WTC11 (cell line): ENCODE results near the gene ATP2A1. TPM values are rescaled to one million over a fixed set of nuclear protein-coding genes. Genes with fewer than 3 reads are reported as not detected.

Experiments used
- ATAC-seq: fragments of 200-7000 bp; cut with Tn5 transposase; 2 replicates; pipeline ENCODE4 v1.10.0; 2021; ENCODE audit warnings: mild to moderate bottlenecking, moderate library complexity
- CTCF ChIA-PET: fragments of 300-600 bp; sonication (Branson Sonifier 250); formaldehyde crosslinking; loops from one replicate; lab custom pipeline; 2021; ENCODE audit warnings: antibody characterized with exemption; lab: Charles Lee
- POLR2A ChIA-PET: fragments of 350-600 bp; sonication (Branson Sonifier 250); formaldehyde crosslinking; loops from one replicate; lab custom pipeline; 2021; ENCODE audit warnings: antibody characterized with exemption; lab: Charles Lee
- DNase-seq: peaks from one replicate; pipeline ENCODE4 v3.0.0; 2021; ENCODE audit warnings: low spot score
- H3K27ac Mint-ChIP-seq: 2 replicates; pipeline ENCODE4 v1.8.0; 2021; ENCODE audit warnings: mixed read lengths
- H3K27me3 Mint-ChIP-seq: 2 replicates; pipeline ENCODE4 v1.8.0; 2021; ENCODE audit warnings: low read depth, mild to moderate bottlenecking, moderate library complexity, mixed read lengths
- H3K36me3 Mint-ChIP-seq: 2 replicates; pipeline ENCODE4 v1.8.0; 2021; ENCODE audit warnings: mixed read lengths
- H3K4me1 Mint-ChIP-seq: 2 replicates; pipeline ENCODE4 v1.8.0; 2022; ENCODE audit warnings: mixed read lengths
- H3K4me3 Mint-ChIP-seq: 2 replicates; pipeline ENCODE4 v1.8.0; 2021; ENCODE audit warnings: mild to moderate bottlenecking, moderate library complexity, mixed read lengths
- H3K9me3 Mint-ChIP-seq: 2 replicates; pipeline ENCODE4 v1.8.0; 2021; ENCODE audit warnings: mixed read lengths
- ATF1 ChIP-seq: sonication (generic); formaldehyde crosslinking; IDR thresholded peaks from 2 replicates; pipeline ENCODE4 v1.8.1; 2023; ENCODE audit warnings: mild to moderate bottlenecking, moderate library complexity, missing genetic modification reagents
- ATF3 ChIP-seq: sonication (generic); formaldehyde crosslinking; conservative IDR thresholded peaks from 2 replicates; pipeline ENCODE4 v1.8.1; 2022; ENCODE audit warnings: mild to moderate bottlenecking, missing genetic modification reagents
- CBFB ChIP-seq: sonication (generic); formaldehyde crosslinking; IDR thresholded peaks from 2 replicates; pipeline ENCODE4 v1.8.1; 2022; ENCODE audit warnings: mild to moderate bottlenecking, low read depth, missing genetic modification reagents
- CREB1 ChIP-seq: sonication (generic); formaldehyde crosslinking; IDR thresholded peaks from 2 replicates; pipeline ENCODE4 v1.8.0; 2023; ENCODE audit warnings: mild to moderate bottlenecking, missing genetic modification reagents
- ELF4 ChIP-seq: sonication (generic); formaldehyde crosslinking; IDR thresholded peaks from 2 replicates; pipeline ENCODE4 v1.8.1; 2022; ENCODE audit warnings: low read depth, mild to moderate bottlenecking, moderate library complexity, missing genetic modification reagents
- ESRRA ChIP-seq: sonication (generic); formaldehyde crosslinking; IDR thresholded peaks from 2 replicates; pipeline ENCODE4 v1.8.1; 2022; ENCODE audit warnings: mild to moderate bottlenecking, missing genetic modification reagents, borderline replicate concordance
- HMGA2 ChIP-seq: fragments of 250-450 bp; sonication (Bioruptor Pico); IDR thresholded peaks from 2 replicates; pipeline ENCODE4 v1.4.0; 2021; ENCODE audit warnings: mild to moderate bottlenecking, moderate library complexity
- IRF2 ChIP-seq: sonication (generic); formaldehyde crosslinking; IDR thresholded peaks from 2 replicates; pipeline ENCODE4 v1.8.0; 2022; ENCODE audit warnings: low read depth, missing genetic modification reagents, borderline replicate concordance
- MLX ChIP-seq: sonication (generic); formaldehyde crosslinking; IDR thresholded peaks from 2 replicates; pipeline ENCODE4 v1.8.1; 2023; ENCODE audit warnings: mild to moderate bottlenecking, missing genetic modification reagents, moderate library complexity
- PRRX2 ChIP-seq: fragments of 250-450 bp; sonication (Bioruptor Pico); IDR thresholded peaks from 2 replicates; pipeline ENCODE4 v1.8.0; 2021; ENCODE audit warnings: mild to moderate bottlenecking
- SMAD3 ChIP-seq: sonication (generic); formaldehyde crosslinking; IDR thresholded peaks from 2 replicates; pipeline ENCODE4 v1.8.0; 2022; ENCODE audit warnings: missing genetic modification reagents, mild to moderate bottlenecking, borderline replicate concordance
- SMAD4 ChIP-seq: sonication (generic); formaldehyde crosslinking; IDR thresholded peaks from 2 replicates; pipeline ENCODE4 v1.8.0; 2022; ENCODE audit warnings: mild to moderate bottlenecking, missing genetic modification reagents
- SP1 ChIP-seq: sonication (generic); formaldehyde crosslinking; conservative IDR thresholded peaks from 2 replicates; pipeline ENCODE4 v1.8.1; 2022; ENCODE audit warnings: missing genetic modification reagents
- TEAD4 ChIP-seq: sonication (generic); formaldehyde crosslinking; IDR thresholded peaks from 2 replicates; pipeline ENCODE4 v1.8.0; 2022; ENCODE audit warnings: mild to moderate bottlenecking, missing genetic modification reagents
- ZBTB21 ChIP-seq: sonication (generic); formaldehyde crosslinking; IDR thresholded peaks from 2 replicates; pipeline ENCODE4 v1.8.1; 2023; ENCODE audit warnings: mild to moderate bottlenecking, missing genetic modification reagents, borderline replicate concordance
- ZNF138 ChIP-seq: sonication (generic); formaldehyde crosslinking; conservative IDR thresholded peaks from 2 replicates; pipeline ENCODE4 v1.8.1; 2022; ENCODE audit warnings: mild to moderate bottlenecking, moderate library complexity, missing genetic modification reagents
- ZNF281 ChIP-seq: sonication (generic); formaldehyde crosslinking; IDR thresholded peaks from 2 replicates; pipeline ENCODE4 v1.8.0; 2023; ENCODE audit warnings: mild to moderate bottlenecking, missing genetic modification reagents
- total RNA-seq: library from RNA; stranded (reverse); gene quantifications from 3 replicates; pipeline ENCODE4 v1.2.3, GENCODE V29; 2021
- TF ChIP-seq, protein P1 (sequence below): sonication (generic); formaldehyde crosslinking; IDR thresholded peaks from 2 replicates; pipeline ENCODE4 v1.8.0; 2023; ENCODE audit warnings: missing genetic modification reagents
- TF ChIP-seq, protein P2 (sequence below): fragments of 250-450 bp; sonication (Bioruptor Pico); IDR thresholded peaks from 2 replicates; pipeline ENCODE4 v1.9.0; 2021; ENCODE audit warnings: moderate library complexity, mild to moderate bottlenecking, inconsistent platforms, borderline replicate concordance

The ATP2A1 gene
- total RNA-seq, 1 experiment from 2014 or later = 6.4 TPM

DNA sequence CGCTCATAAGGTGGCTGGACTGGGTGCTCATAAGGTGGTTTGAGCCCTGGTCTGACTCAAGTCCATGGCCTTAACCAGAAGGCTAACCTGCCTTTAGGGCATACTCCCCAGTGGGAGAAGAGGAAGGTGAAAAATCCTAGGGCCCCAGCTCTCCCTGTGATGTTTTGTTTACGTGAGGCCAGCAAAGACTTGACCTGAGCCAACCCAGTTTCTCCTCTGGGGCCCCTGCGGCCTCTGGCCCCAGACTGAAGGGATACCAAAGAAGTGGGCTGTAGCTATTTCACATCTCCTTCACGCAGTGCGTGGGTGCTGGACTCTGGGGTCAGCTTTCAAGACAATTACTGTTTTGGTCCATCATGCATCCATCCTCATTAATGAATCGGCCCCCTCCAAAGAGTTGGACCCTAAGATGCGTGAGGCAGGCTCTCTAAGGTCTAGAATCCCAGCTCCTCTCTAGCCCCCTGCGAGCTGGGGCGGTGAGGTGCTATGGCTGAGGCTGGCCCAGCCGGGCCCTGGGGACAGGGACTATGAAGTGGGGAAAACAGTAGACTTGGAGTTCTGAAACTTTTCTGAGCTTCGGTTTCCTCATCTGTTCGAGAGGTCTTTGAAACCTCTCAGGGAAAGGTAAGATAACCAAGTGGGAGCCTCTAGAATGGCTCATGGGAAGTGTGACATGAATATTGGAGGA lies 13.1 kb upstream of the ATP2A1 start:
- CTCF ChIA-PET = interaction anchor here (0.7 to 3.9 kb wide), 8 partner anchors 8 to 113 kb away, joined by 3 to 23 read pairs (median 7); partner anchors contain the start of gene TUFM
- no peaks in the 10 kb centered on the region for H3K9me3 Mint-ChIP-seq
- H3K27me3 Mint-ChIP-seq = no peaks in the 10 kb centered on the region
- POLR2A ChIA-PET = interaction anchor here (0.5 to 1.0 kb wide), 2 partner anchors 42 to 80 kb away, joined by 3 to 5 read pairs; partner anchors contain the start of gene ATXN2L
- DNase-seq (no peak), ATAC-seq (no peak)
- H3K27ac Mint-ChIP-seq = peak overlapping the region; percentile 68
- H3K36me3 Mint-ChIP-seq = peaks cover 24% of the 10 kb centered on the region
- H3K4me1 Mint-ChIP-seq = peaks cover 17% of the 10 kb centered on the region
- no peak for TF ChIP-seq ZNF281 (CRISPR knock-in tag)
- TF ChIP-seq ATF1 = no peak
- no peak for TF ChIP-seq SMAD3
- no peak for TF ChIP-seq ZNF138
- TF ChIP-seq ELF4 (CRISPR knock-in tag) = no peak
- TF ChIP-seq, protein P1, sequence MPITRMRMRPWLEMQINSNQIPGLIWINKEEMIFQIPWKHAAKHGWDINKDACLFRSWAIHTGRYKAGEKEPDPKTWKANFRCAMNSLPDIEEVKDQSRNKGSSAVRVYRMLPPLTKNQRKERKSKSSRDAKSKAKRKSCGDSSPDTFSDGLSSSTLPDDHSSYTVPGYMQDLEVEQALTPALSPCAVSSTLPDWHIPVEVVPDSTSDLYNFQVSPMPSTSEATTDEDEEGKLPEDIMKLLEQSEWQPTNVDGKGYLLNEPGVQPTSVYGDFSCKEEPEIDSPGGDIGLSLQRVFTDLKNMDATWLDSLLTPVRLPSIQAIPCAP (CRISPR knock-in tag) = no peak
- TF ChIP-seq ATF3 = no peak
- no peak for TF ChIP-seq SP1 (CRISPR knock-in tag)
- TF ChIP-seq CREB1 = no peak
- no peak for TF ChIP-seq SMAD4 (CRISPR knock-in tag)
- TF ChIP-seq HMGA2 (CRISPR knock-in tag) = no peak
- TF ChIP-seq, protein P2, sequence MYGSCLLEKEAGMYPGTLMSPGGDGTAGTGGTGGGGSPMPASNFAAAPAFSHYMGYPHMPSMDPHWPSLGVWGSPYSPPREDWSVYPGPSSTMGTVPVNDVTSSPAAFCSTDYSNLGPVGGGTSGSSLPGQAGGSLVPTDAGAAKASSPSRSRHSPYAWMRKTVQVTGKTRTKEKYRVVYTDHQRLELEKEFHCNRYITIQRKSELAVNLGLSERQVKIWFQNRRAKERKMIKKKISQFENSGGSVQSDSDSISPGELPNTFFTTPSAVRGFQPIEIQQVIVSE (CRISPR knock-in tag) = no peak
- TF ChIP-seq PRRX2 (CRISPR knock-in tag) = no peak
- TF ChIP-seq TEAD4 = no peak
- H3K4me3 Mint-ChIP-seq = peak overlapping the region; percentile 91

DNA sequence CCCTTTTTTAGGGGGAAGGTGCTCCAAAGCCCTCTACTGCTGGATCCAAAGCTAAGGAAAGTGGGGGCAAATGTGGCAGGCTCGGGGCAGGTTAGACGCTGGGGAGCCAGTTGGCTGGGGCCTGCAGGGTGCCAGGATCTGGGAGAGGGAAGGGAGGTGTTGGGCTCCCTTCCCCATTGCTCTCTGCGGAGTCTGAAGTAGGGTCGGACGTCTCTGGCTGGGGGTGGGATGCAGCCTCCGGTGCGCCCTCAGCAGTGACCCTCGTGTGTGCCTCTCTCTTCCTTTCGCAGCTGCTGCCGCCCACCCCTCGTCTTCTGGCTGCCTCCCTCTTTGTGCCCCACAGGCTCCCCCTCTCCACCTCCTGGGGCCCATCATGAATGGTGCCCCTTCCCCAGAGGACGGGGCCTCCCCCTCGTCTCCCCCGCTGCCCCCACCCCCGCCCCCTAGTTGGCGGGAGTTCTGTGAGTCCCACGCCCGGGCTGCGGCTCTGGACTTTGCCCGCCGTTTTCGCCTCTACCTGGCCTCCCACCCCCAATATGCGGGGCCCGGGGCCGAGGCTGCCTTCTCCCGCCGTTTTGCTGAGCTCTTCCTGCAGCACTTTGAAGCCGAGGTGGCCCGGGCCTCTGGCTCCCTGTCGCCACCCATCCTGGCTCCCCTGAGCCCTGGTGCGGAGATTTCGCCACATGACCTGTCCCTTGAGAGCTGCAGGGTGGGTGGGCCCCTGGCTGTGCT lies 12.4 kb upstream of the ATP2A1 start:
- TF ChIP-seq IRF2 (no peak), MLX (CRISPR knock-in tag) (no peak), ZBTB21 (CRISPR knock-in tag) (no peak), SP1 (CRISPR knock-in tag) (no peak), CBFB (CRISPR knock-in tag) (no peak), ESRRA (CRISPR knock-in tag) (no peak)
- no peak for ATAC-seq
- Mint-ChIP-seq H3K4me3 (no peak overlapping the region; the same call in 1 of the 2 replicates), H3K27ac (peak overlapping the region; percentile 68; the same call in 1 of the 2 replicates), H3K9me3 (no peaks in the 10 kb centered on the region), H3K36me3 (peaks cover 30% of the 10 kb centered on the region), H3K4me1 (peaks cover 17% of the 10 kb centered on the region), H3K27me3 (no peaks in the 10 kb centered on the region)
- no peak for DNase-seq
- ChIA-PET POLR2A (no interaction called here), CTCF (interaction anchor here (0.6 to 1.6 kb wide), 5 partner anchors 10 to 112 kb away, joined by 3 to 5 read pairs (median 4); partner anchors contain the start of gene TUFM)
